HG03460 (cell line): ENCODE measurements around the gene C5orf46.
"Not testable (repeated sequence)": the region's sequence is repeated elsewhere in the genome, so short reads cannot be mapped to it uniquely, and the experiment has no call there.

ENCODE experiments used
- ATAC-seq: cut with Tn5 transposase; IDR thresholded peaks from one replicate; pipeline ENCODE4 v1.9.1; 2021; ENCODE audit not compliant: unreplicated experiment

The C5orf46 gene

DNA sequence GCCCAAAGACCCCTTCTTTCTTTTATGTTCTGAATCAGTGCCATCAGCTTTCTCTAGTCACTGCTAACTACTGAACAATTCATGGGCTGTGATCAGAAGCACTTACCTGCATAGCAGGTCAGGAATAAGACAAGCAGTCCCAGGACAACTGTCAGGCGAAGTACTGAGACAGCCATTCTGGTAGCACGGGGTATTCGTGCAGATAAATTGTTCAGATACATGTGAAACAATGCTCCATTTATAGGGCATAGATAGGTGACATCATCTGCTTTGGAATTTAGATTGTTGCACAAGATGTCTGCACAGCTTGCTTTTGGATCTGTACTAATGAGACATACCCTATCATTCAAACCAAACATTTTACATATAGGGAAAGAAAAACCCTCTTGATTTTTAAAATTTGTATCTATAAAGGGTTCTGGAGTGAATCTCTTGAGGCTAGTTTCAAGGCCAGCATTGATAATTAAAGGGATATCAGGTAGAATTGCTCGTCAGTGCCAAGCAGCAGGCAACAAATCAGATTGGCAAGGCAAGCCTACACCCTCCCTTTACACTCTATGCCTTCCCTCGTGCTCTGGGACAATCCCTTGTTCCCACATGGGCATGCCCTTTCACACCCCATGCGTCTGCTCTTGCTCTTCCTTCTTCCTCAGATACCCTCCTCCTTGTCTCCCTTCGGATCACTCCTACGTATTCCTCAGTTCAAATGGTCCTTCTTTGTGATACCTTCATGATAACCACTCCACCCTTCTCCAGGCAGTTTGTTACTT lies at the start of gene C5orf46:
Gene C5orf46, minus strand, starts transcription at position 213 of the 770 bp plus-strand sequence. Its CDS starts 37 bp downstream, at position 176.
- no peak for ATAC-seq

DNA sequence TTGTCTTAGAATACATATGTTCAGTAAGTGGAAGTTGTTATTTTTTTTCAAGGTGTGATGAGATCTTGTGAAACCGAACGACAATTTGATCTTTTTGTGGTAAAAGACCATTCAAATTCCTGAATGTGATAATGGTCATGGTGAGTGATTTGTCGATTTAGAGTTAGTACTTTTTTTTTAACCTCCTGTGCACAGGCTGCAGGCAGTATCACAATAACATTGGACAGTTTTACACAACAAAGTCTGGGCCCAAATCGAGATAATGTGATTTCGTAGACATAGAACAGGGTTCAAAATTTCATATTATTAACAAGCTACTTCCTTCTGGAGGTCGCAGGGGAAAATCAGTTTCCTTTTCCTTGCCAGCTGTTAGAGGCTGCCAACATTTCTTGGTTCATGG lies 48.6 kb upstream of the C5orf46 start:
- ATAC-seq, result no peak

DNA sequence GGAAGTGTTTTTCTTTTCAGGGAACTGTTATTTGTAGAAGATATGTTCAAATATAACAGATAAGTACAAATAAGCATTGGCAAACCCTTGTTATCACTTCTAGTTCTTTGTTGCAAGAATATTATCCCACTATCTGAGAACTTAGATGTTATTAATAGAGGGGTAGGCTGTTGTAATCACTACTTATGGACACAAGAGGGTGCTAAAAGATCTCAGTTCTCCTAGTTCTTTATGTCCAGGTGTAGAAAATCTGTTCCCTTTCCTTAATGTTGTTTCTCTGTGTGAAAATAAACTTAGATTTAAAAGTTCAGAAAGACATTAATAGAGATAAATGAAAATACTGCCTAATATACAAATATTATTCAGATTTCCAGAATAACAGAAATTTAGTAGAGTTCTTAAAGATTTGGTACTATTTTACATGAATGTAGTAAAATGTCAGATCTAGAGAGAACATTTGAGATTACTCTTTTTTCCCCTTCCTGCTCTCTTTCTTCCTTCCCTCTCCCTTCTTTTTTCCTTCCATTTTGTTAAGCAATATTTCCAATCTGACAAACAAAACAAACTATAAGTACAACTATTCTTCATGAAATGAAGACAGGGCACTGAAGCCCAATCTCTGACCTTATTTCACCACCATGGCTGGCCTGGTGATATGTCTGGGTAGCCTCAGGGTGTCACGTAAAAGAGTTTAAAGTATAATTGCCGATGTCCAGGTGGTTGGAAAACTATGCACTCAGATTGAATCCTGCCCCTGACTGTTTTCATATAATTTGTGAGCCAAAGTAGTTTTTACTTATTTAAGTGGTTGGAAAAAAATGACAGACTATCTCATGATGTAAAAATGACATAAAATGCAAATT lies 43.6 kb upstream of the C5orf46 start:
- peak; percentile 87 for ATAC-seq

DNA sequence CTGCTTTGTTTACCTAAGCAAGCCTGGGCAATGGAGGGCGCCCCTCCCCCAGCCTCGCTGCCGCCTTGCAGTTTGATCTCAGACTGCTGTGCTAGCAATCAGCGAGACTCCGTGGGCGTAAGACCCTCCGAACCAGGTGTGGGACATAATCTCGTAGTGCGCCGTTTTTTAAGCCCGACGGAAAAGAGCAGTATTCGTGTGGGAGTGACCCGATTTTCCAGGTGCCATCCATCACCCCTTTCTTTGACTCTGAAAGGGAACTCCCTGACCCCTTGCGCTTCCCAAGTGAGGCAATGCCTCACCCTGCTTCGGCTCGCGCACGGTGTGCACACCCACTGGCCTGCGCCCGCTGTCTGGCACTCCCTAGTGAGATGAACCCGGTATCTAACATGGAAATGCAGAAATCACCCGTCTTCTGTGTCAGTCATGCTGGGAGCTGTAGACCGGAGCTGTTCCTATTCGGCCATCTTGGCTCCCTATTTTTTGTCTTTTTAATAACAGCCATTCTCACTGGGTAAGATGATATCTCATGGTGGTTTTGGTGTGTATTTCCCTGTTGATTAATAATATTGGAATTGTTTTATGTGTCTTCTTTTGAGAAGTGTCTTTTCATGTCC lies 40.4 kb upstream of the C5orf46 start:
- not testable (repeated sequence) for ATAC-seq

DNA sequence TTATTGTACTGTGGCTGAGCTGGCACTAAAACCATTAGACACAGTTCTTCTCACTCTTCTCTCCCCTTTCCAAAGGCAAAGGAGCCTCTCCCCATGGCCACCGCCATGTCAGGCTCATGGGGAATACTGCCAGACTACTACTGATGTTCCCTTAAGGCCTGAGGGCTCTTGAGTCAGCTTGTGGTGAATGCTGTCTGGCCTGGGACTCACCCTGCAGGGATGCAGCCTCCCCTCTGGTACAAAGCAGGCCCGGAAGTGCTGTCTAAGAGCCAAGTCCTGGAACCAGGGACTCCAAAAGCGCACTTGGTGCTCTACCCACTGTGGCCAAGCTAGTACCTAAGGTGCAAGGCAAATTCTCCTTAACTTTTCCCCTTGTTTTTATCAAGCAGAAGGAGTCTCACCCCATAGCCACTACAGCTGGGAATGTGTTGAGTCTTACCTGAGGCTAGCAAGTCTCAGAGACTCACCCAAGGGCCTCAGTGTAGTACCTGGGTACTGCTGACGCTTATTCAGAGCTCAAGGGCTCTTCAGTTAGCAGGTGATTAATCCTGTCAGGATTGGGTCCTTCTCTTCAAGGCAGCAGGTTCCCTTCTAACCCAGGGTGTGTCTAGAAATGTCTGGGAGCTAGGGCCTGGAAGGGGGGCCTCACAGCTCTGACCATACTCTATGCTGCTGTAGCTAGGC lies 33.2 kb upstream of the C5orf46 start:
- no peak for ATAC-seq

DNA sequence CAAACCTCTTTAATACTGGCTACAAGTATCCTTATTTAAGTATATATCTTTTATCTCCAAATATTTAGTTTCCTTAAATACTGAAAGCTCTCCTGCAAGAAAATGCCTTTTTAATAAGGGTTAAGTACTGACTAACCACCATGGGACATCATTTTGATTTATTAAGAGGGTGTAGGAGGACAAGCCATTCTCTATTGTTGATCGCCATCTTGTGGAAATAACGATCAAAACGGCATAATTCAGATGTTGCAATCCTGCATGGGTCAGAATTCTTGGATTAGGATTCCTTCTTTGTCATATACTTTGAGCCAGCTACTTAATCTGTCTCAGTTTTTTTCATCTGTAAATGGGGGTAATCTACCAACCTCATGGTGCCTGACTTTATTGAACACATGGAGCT lies 28.7 kb upstream of the C5orf46 start:
- ATAC-seq, result no peak

DNA sequence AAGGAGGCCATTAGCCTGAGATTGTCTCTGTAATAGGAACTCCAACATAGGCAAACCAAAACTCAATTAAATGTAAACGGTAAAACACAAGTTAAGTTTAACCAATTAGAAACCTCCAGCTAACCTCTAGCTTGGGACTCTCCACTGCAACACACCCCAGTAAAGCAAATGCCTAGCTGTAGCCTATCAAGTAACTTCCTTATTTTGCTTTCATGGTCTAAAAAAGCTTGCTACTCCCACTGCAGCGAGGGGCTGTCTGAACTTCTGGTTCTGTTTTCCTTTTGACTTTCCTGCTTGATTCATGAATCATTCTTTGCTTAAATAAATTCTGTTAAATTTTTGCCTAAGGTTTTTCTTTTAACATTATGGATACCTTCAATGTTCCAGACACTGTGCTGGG lies 24.4 kb upstream of the C5orf46 start:
- ATAC-seq, result no peak

DNA sequence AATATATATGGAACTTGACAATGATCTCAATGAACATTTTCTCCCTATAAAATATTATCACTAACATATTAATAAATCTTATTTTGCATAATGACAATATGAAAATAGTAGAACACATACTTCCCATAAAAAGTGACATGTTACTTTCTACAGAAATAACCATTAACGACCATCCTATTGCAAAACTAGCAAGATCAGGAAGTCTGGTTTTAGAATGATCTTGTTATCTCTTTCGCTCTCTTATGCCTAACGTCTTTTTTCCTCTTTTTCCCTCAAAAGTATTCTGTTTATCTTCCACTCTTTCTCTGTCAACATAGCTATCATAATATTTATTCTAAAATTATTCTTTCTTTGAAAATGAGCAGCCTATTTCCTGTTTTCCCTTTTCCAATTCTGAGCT lies 21.6 kb upstream of the C5orf46 start:
- no peak for ATAC-seq

DNA sequence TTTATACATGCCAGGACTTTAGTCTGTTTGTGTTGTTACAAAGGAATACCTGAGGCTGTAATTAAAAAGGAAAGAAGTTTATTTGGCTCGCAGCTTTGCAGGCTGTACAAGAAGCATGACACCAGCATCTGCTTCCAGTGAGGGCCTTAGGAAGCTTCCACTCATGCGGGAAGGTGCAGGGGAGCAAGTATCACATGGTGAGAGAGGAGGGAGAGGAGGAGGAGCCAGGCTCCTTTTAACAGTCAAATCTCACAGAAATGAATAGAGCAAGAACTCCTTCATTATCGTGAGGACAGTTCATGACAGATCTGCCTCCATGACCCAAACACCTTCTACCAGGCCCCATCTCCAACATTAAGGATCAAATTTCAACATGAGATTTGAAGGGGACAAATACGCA lies 18.7 kb upstream of the C5orf46 start:
- ATAC-seq, result no peak

DNA sequence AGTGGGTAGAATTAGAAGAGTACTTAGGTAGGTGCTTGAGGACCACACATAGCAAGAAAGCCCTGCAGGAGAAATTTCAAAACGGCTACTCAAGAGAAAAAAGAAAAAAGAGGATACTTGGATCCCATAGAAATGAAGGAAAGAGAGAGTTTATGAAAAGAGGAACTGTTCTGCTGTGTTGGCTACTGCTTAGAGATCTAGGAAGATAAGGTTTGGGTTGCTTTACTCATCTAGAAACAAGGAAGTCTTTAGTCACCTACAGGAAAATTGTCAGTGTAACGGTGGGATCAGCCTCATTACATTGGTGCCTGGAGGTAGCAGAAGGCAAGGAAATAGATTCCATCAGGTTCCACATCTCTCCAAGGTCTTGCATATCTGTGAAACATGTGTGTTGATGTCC lies 14.8 kb upstream of the C5orf46 start:
- no peak for ATAC-seq

DNA sequence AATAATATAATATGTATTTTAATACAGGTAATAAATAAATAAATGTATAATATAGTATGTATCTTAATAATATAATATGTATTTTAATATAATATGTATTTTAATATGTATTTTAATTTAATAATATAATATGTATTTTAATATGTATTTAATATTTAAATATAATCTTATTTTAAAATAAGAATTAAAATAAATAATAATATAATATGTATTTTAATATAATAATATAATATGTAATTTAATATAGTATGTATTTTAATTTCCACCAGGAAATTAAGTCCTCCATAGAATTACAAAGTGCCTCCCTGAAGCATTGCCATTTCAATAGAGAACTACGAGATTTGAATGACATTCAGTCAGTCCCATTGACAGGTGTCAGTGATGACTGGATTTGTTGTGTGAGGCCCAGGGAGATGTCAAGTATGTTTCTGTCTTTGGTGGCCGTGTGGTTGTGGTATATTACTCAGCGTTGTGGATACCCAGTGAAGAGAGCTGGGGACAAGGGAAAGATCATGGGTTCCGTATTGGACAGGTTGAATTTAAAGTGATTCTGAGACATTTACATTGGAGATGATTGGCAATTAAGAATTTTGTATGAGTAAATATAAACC lies 14.2 kb upstream of the C5orf46 start:
- ATAC-seq, result no peak

DNA sequence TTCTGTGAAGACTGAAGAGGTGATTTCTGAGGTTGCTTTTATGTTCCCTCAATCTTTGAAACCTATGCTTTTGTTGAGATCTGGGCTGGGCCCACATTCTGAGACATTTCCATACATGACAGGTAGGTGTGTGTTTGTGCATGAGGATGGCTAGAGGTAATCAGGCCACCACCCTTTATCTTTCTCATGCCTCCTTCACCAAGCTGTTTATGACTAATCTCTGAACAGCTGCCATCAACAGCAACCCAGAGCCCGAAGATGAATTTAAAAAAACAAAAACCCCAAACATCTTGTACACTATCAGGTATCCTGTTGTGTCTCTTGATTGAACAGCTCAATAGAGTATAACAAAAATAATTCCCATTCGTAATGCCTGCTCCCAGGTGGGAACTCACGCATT lies 12.6 kb upstream of the C5orf46 start:
- no peak for ATAC-seq

DNA sequence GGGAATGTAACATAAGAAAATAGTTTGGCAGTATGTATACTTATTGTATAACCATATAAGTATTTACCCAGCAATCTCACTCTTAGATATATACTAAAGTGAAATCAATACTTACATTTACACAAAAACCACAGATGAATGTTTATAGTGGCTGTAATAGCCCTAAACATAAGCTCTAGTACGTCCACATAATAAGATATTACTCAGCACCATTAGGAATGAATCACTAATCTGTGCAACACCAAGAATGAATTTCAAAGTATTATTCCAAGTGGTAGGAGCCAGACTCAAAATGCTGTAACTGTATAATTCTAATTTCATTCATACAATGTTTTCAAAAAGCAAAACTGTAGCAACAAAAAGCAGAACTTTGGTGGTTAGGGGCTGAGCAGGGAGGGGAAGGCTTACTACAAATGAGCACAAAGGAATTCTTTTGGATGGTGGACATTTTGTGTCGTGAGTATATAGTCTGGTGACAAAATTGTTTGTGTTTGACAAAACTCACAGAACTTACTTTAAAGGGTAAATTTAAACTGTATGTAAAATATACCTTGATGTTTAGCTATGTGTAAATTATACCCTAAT lies 11.9 kb upstream of the C5orf46 start:
- no peak for ATAC-seq

DNA sequence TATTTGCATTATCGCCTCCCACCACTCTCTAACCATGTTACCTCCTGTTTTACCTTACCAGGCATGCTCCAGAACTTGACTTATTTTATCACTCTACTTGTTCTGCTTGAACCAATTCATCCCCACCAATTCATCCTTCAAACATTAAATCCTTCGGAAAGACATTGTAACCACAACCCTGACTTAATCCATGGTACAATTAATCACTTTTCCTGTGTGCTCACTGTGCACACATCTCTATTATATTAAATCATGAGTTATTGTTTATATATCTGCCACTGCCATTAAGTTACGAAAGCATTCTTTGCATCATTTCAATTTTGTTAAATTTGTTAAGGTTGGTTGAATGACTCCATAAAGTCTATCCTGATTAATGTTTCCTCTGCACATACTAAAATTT lies 7.4 kb upstream of the C5orf46 start:
- ATAC-seq, result no peak

DNA sequence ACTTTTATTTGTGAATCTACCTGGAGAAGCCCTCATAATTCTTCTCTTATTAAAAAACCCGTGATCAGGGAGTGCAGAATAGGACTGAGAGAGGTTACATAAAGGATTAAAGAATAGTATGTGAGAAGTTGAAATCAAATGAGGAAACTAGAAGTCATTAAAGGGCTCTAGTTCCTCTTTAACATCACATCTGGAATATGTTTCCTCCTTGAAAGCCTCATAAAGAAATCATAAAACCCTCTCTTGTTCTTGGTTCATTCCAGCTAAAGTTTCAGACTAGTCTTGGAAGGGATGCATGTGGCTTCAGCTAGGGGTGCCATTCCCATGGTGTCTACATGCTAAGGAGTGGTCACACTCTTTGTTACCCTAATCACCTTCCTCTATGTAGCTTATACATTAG lies 5.7 kb upstream of the C5orf46 start:
- ATAC-seq, result no peak

DNA sequence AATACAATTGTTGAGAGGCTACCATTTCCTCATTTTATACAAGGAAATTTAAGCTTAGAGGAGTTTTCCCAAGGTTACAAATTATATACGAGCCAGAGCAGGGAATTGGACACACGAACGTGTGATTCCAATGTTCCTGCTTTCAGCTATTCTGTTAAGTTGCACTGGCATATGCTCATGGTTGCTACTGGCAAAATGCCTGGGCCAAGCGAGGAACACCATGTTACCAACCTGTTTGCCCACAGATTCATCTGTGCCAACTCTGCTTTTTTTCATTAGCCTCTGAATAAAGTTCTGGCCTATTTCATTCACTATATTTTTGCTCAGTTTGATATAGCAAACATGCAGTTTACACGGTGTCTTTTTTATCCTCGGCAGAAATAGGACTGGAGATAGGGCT lies 5.1 kb upstream of the C5orf46 start:
- ATAC-seq, result no peak

DNA sequence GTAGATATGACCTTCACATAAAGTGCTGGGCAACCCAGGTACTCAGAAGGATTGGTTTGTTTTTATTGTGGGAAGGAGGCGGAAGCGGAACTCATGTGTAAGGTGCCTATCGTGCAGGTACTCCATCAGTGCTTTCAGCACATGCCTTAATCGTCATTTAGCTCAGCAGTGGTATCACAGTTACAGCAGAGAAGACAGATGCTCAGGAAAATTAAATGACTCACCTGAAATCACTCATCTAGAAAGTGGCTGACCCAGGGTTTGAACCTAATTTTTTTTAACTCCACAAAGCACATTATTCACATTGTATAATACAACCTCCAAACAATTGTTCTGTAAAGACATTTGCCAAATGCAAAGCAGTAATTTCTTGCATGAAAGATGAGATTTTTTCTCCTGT lies 2.2 kb downstream of the C5orf46 start:
- no peak for ATAC-seq

DNA sequence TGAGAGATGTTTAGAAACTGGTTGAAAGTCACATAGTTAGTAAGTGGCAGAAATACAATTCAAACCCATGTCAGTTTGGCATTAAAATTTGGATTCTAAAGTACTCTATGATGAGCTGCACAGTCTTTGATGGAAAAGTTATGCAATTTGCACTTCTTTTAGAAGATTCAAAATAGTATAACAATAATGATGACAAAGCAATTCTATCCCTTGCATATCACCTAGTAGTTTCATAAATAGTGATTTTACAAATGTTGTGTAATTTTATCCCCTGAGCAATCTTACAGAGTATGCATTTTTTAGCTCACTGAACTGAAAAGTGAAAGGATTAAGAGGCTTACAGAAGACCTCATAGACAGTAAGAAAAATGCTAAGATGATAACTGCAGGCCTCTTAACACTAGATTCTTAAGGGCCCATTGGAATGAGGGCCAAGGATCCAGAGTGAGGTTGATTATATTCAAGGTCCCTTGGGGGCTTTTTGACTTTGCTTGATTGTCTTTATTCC lies 3.7 kb downstream of the C5orf46 start:
- no peak for ATAC-seq

DNA sequence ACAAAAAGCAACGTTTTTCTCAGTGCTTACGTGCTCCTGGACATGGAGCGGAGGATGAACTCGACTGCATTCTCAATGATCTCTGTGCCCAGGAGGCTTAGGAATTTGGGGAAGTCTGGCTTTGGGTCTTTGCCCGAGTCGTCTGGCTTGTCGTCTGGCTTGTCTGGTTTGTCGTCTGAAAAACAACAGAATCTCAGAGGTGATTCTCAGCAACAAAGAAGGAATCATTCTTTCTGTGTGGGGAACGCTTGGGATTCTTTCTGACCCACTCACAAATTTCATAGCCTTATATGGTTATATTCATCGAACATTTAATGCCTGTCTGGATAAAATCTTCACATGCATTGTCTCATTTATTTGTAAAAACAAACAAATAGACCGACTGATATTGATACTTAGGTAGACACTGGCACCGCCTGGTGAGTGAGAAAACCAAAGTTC lies 4.7 kb downstream of the C5orf46 start:
- ATAC-seq, result no peak

DNA sequence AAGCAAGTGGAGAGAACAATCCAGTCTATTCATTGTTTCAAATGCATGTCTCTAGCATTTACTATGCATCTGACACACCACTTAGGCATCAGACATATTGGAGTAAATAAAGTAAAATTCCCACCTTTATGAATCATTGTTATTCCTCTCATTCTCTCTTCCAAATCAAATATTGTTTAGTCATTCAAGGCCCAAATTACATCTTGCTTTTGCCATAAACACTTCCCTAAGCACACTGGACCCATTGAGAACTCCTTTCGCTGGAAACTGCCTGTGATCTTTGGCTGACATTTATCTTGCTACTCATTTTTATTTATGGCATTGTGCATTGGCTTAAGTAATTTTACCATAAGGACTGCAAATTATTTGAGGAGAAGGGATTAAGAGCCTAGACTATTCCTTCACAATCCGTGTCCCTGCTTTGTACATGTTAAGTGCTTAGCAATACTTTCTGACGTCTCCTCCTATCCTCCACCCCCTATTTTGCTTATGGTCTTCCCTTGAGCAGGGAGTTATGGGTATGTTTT lies 7.4 kb downstream of the C5orf46 start:
- ATAC-seq, result no peak
